Fibroblast of mammary gland (primary cell): Measurements from ENCODE around the gene CYP4F2.
"Not testable (repeated sequence)": the region's sequence is repeated elsewhere in the genome, so short reads cannot be mapped to it uniquely, and the experiment has no call there.

Experiments used
- DNase-seq: peaks from one replicate; pipeline ENCODE4 v3.0.0-alpha.2; 2010; ENCODE audit warnings: low read depth
- H3K4me3 ChIP-seq: 2 replicates; pipeline ENCODE4 v1.5.1; 2011; ENCODE audit warnings: low read depth, mild to moderate bottlenecking, low read length, moderate library complexity; ENCODE audit not compliant: control insufficient read depth
- TF ChIP-seq, protein P1 (sequence below): conservative IDR thresholded peaks from 2 replicates; pipeline ENCODE4 v1.5.1; 2011; ENCODE audit warnings: low read depth, low read length, inconsistent platforms; ENCODE audit not compliant: control insufficient read depth, insufficient read depth

CYP4F2 gene

DNA sequence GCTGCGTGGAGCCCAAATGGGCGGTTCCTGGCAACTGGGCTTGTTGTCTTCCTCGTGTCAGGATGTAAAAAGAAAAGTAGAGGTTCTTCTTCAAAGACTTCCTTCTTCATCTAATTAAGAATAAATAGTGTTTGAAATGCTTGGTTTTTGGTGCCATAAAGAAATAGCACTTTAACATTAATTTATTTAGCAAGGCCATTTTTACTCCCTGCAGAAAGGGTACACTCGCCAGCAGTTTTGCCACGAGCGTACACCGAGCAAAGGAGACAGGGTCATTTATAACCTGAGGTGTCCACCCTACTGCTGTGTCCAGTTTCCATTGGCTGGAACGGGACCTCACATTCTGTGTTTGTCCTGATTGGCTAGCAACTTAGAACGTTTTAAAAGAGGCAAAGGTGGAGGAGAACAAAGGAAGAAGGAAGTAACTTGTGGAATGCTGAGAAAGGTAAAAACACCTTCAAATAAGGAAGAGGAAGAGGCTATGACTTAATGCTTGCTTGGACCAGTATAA is 60.6 kb downstream of the CYP4F2 start:
- H3K4me3 ChIP-seq, result peak overlapping the region; percentile 72
- TF ChIP-seq, protein P1, sequence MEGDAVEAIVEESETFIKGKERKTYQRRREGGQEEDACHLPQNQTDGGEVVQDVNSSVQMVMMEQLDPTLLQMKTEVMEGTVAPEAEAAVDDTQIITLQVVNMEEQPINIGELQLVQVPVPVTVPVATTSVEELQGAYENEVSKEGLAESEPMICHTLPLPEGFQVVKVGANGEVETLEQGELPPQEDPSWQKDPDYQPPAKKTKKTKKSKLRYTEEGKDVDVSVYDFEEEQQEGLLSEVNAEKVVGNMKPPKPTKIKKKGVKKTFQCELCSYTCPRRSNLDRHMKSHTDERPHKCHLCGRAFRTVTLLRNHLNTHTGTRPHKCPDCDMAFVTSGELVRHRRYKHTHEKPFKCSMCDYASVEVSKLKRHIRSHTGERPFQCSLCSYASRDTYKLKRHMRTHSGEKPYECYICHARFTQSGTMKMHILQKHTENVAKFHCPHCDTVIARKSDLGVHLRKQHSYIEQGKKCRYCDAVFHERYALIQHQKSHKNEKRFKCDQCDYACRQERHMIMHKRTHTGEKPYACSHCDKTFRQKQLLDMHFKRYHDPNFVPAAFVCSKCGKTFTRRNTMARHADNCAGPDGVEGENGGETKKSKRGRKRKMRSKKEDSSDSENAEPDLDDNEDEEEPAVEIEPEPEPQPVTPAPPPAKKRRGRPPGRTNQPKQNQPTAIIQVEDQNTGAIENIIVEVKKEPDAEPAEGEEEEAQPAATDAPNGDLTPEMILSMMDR, result no peak
- DNase-seq, result no peak

DNA sequence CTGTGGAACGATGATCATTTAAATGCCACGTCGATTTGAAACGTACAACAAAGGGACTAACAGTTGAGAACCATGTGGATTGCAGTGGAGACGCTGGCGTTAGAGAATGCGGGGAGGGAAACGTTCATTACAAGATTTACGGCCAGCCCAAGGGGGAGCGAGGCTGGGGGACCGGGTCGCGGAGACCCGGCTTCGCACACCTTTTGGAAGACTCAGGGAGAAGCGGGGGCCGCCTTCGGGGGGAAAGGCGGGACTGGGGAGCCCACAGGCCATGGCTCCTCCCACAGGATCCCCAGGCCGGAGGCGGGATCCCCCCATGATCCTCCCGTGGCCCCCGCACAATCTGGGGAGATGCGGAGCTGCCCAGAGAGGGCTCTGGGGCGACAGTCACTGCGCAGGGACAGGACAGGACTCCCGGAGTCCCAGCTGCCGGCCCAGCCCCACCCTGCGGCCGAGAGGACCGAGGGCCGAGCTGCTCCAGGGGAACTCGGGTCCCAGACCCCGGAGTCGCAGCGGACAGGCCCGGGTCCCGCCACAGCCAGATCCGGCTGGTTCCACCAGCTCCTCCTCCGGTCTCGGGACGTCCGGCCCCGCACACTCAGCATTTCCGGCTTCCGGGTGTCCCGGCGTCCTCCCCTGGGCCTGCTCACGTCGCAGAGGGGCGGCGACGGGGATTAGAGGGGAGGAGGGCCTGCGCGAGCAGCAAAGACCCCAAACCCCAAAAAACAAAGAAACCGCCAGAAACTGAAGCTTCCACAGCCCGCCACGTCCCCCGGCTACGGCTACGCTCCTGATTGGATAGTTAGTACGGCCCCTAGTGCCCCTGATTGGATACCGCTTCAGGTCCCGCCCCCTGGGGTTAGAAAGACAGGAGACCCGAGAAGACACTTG is 61.3 kb downstream of the CYP4F2 start:
- TF ChIP-seq, protein P1, result no peak
- peak overlapping the region; percentile 72 for H3K4me3 ChIP-seq
- peak; percentile 89 for DNase-seq

DNA sequence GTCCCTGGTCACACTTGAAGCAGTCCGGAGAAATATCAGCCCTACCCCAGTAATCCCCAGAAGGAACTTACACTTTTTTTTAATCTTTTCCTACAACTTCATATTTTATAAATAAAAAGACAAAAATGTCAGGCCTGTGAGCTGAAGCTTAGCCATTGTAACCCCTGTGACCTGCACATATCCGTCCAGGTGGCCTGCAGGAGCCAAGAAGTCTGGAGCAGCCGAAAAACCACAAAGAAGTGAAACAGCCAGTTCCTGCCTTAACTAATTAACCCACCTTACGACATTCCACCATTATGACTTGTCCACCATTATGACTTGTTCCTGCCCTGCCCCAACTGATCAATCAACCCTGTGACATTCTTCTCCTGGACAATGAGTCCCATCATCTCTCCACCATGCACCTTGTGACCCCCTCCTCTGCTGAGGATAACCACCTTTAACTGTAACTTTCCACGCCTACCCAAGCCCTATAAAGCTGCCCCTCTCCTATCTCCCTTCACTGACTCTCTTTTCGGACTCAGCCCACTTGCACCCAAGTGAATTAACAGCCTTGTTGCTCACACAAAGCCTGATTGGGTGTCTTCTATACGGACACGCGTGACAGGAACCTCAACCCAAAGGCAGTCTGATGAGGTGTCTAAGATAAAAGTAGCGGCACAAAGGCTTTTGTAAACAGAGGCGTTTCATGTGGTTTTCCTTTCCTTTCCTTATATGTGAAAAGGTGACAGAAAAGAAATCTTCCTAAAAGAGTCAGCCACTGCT is 62.1 kb downstream of the CYP4F2 start:
- DNase-seq, result not testable (repeated sequence)
- peak overlapping the region; percentile 72 for H3K4me3 ChIP-seq

DNA sequence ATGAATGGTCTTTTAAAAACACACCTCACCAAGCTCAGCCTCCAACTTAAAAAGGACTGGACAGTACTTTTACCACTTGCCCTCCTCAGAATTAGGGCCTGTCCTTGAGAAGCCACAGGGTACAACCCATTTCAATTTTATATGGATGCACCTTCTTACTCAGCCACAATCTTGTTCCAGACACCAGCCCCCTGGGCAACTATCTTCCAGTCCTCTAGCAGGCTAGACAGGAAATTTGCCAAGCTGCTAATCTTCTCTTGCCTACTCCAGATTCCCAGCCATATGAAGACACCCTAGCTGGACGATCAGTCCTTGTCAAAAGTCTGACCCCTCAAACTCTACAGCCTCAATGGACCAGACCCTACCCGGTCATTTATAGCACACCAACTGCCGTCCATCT is 63.6 kb downstream of the CYP4F2 start:
- DNase-seq, result not testable (repeated sequence)

DNA sequence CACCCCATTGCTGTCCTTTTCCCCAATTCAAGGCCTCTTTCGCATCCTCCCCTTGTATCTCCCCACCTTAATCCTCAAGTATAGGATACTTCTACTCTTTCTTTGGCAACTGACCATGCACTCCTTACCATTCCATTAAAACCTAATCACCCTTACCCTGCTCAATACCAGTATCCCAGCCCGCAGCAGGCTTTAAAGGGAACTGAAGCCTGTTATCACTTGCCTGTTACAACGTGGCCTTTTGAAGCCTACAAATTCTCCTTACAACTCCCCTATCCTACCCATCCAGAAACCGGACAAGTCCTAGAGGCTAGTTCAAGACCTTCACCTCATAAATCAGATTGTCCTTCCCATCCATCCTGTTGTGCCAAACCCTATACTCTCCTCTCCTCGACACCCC is 66.2 kb downstream of the CYP4F2 start:
- TF ChIP-seq, protein P1, result no peak
- no peak overlapping the region for H3K4me3 ChIP-seq
- no peak for DNase-seq

More for the DNA sequence above, 63.6 kb downstream of the CYP4F2 start:
- H3K4me3 ChIP-seq, result not testable (repeated sequence)

DNA sequence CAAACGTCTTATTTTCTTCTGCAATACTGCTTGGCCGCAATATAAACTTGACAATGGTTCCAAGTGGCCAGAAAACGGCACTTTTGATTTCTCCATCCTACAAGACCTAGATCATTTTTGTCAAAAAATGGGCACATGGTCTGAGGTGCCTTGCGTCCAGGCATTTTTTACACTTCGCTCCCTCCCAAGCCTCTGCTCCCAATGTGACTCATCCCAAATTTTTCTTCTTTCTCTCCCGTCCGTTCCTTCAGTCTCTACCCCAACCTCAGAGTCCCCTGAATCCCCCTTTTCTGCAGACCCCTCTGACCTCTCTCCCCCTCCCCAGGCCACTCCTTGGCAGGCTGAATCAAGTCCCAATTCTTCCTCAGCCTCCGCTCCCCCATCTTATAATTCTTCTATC is 68.1 kb downstream of the CYP4F2 start:
- no peak for DNase-seq
- H3K4me3 ChIP-seq, result no peak overlapping the region
- TF ChIP-seq, protein P1, result no peak

DNA sequence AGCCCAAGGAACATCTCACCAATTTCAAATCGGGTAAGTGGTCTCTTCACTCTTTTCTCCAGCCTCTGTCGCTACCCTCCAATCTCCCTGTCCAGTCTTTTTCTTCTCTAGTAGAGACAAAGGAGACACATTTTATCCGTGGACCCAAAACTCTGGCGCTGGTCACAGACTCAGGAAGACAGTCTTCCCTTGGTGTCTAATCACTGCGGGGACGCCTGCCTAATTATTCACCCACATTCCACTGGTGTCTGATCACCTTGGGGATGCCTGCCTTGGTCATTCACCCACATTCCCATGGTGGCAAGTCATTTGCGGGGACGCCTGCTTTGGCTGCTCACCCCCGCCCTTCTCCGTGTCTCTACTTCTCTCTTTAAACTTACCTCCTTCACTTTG is 68.6 kb downstream of the CYP4F2 start:
- H3K4me3 ChIP-seq, result no peak overlapping the region
- no peak for DNase-seq
- TF ChIP-seq, protein P1, result no peak

DNA sequence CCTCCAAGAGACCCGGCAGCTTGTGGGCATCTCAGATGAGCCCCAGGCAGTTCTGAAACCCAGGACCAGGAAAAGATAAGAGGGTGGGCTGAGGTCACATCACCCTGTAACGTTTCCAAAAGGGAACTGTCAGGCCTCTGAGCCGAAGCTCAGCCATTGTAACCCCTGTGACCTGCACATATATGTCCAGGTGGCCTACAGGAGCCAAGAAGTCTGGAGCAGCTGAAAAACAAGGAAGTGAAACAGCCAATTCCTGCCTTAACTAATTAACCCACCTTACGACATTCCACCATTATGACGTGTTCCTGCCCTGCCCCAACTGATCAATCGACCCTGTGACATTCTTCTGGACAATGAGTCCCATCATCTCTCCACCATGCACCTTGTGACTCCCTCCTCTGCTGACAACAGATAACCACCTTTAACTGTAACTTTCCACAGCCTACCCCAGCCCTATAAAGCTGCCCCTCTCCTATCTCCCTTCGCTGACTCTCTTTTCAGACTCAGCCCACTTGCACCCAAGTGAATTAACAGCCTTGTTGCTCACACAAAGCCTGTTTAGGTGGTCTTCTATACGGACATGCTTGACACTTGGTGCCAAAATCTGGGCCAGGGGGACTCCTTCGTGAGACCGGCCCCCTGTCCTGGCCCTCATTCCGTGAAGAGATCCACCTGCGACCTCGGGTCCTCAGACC is 69.1 kb downstream of the CYP4F2 start:
- not testable (repeated sequence) for DNase-seq, H3K4me3 ChIP-seq
